Muscle layer of colon (tissue), 2 donors: ENCODE results near the gene TCIRG1.

Experiments
- H3K27ac ChIP-seq: one replicate; pipeline ENCODE4 v1.7.0; 2013; ENCODE audit warnings: low read depth, mild to moderate bottlenecking, low read length, moderate library complexity
- H3K27me3 ChIP-seq, 2 donors: one replicate each; pipeline ENCODE4 v1.7.0; 2013; ENCODE audit warnings: low read length in 2 of 2, mild to moderate bottlenecking in 2 of 2; ENCODE audit not compliant: insufficient read depth in 2 of 2, control insufficient read depth in 1 of 2
- H3K36me3 ChIP-seq: one replicate; pipeline ENCODE4 v1.7.0; 2013; ENCODE audit warnings: mild to moderate bottlenecking, low read length; ENCODE audit not compliant: insufficient read depth
- H3K4me1 ChIP-seq: one replicate; pipeline ENCODE4 v1.7.0; 2013; ENCODE audit warnings: mild to moderate bottlenecking, low read length; ENCODE audit not compliant: insufficient read depth
- H3K4me3 ChIP-seq, 2 donors: one replicate each; pipeline ENCODE4 v1.7.0; 2013; ENCODE audit warnings: low read length in 2 of 2, low read depth in 1 of 2, mild to moderate bottlenecking in 1 of 2, moderate library complexity in 1 of 2
- H3K9ac ChIP-seq: one replicate; pipeline ENCODE4 v1.7.0; 2013; ENCODE audit warnings: low read length
- H3K9me3 ChIP-seq: one replicate; pipeline ENCODE4 v1.7.0; 2013; ENCODE audit warnings: mild to moderate bottlenecking, low read length
- donor health status: abdominal sarcoma.
- donor health status: Adenocarcinoma of cecum.

TCIRG1 gene

DNA sequence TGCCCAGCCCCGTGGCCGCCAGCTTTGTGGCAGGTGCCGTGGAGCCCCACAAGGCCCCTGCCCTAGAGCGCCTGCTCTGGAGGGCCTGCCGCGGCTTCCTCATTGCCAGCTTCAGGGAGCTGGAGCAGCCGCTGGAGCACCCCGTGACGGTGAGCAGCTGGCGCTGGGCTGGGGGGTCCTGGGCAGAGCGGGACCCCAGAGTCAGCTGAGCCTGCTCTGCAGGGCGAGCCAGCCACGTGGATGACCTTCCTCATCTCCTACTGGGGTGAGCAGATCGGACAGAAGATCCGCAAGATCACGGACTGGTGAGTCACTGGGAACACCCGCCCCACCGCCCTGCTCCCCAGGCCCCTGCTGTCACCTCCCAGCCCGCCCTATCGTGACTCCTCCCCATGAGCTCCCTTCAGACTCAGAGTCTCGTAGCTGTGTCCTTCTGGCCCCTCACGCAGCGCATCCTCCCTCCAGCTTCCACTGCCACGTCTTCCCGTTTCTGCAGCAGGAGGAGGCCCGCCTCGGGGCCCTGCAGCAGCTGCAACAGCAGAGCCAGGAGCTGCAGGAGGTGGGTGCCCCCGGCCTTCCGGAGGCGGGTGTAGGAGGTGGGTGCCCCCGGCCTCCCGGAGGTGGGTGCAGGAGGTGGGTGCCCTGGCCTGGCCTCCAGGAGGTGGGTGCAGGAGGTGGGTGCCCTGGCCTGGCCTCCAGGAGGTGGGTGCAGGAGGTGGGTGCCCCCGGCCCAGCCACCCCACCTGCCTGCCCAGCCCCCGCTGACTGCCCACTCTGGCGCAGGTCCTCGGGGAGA is 4.7 kb downstream of the TCIRG1 start:
- Histone ChIP-seq H3K27ac (no peak overlapping the region), H3K36me3 (peaks cover 20% of the 10 kb centered on the region), H3K4me3 (no peak overlapping the region), H3K27me3 (no peaks in the 10 kb centered on the region), H3K9me3 (no peaks in the 10 kb centered on the region), H3K9ac (no peak overlapping the region), H3K4me1 (peaks cover 26% of the 10 kb centered on the region)

DNA sequence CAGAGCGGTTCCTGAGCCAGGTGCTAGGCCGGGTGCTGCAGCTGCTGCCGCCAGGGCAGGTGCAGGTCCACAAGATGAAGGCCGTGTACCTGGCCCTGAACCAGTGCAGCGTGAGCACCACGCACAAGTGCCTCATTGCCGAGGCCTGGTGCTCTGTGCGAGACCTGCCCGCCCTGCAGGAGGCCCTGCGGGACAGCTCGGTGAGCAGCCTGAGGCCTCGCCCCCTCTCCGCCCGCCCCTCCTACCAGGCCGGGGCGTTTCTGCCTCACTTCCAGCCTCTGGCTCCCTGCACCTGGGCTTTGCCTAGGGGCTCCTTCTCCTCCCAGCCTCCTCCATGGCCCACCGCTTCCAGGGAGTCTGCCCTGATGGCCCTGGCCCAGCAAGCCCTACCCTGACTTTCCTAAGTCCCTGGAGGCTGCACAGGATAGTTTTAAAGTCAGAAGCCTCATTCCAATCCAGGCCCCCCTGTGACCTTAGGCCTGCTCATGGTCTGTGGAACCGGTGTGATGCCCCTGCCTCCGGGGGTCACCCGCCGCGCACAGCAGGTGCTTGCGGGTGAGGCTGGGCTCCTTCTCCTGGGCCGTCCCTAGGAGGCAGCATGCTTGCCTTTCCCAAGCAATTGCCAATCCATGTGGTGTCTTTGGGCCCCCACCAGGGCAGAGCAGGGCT is 5.5 kb downstream of the TCIRG1 start:
- Histone ChIP-seq H3K27ac (no peak overlapping the region), H3K4me1 (peaks cover 22% of the 10 kb centered on the region), H3K9me3 (no peaks in the 10 kb centered on the region), H3K36me3 (peaks cover 27% of the 10 kb centered on the region), H3K27me3 (no peaks in the 10 kb centered on the region), H3K9ac (no peak overlapping the region), H3K4me3 (no peak overlapping the region)

- no peak overlapping the region for H3K27ac ChIP-seq
- peaks cover 30% of the 10 kb centered on the region for H3K36me3 ChIP-seq
- H3K27me3 ChIP-seq, result no peaks in the 10 kb centered on the region
- H3K9me3 ChIP-seq, result no peaks in the 10 kb centered on the region
- H3K9ac ChIP-seq, result no peak overlapping the region
- H3K4me1 ChIP-seq, result peaks cover 15% of the 10 kb centered on the region
- no peak overlapping the region for H3K4me3 ChIP-seq
Observed at GRCh38 chr11:68044898-68045351, 6.1 kb downstream of the TCIRG1 start.

- peaks cover 55% of the 10 kb centered on the region for H3K36me3 ChIP-seq
- no peaks in the 10 kb centered on the region for H3K27me3 ChIP-seq
- no peak overlapping the region for H3K4me3 ChIP-seq
- H3K9me3 ChIP-seq, result no peaks in the 10 kb centered on the region
- no peaks in the 10 kb centered on the region for H3K4me1 ChIP-seq
- H3K9ac ChIP-seq, result no peak overlapping the region
- no peak overlapping the region for H3K27ac ChIP-seq
Observed at GRCh38 chr11:68047437-68048290, 8.8 kb downstream of the TCIRG1 start.

DNA sequence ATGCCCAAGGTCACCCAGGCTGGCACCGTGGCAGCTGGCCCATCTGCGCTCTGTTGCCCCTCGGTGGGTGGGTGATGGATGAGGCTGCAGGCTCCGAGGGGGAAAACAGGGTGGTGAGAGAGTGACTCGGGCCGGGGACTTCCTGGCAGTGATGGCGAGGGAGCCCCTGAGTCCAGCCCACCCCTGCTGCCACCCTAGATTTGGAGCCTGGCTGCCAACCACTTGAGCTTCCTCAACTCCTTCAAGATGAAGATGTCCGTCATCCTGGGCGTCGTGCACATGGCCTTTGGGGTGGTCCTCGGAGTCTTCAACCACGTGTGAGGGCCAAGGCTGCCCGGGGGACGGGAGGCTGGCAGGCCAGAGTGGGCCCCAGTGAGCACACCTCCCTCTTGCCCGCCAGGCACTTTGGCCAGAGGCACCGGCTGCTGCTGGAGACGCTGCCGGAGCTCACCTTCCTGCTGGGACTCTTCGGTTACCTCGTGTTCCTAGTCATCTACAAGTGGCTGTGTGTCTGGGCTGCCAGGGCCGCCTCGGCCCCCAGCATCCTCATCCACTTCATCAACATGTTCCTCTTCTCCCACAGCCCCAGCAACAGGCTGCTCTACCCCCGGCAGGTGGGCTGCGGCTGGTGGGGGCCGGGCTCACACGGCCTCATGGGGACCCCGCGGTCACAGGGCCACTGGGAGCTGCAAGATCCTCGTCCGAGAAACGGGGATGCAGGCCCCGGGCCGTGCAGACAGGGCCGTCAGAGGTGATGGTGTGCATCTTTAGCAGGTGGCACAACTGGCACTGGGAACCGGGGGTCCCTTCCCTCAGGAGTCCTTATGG is 10.1 kb downstream of the TCIRG1 start:
- Histone ChIP-seq H3K4me1 (no peaks in the 10 kb centered on the region), H3K9ac (no peak overlapping the region), H3K27ac (no peak overlapping the region), H3K36me3 (peaks cover 56% of the 10 kb centered on the region), H3K9me3 (no peaks in the 10 kb centered on the region), H3K4me3 (no peak overlapping the region), H3K27me3 (no peaks in the 10 kb centered on the region)

DNA sequence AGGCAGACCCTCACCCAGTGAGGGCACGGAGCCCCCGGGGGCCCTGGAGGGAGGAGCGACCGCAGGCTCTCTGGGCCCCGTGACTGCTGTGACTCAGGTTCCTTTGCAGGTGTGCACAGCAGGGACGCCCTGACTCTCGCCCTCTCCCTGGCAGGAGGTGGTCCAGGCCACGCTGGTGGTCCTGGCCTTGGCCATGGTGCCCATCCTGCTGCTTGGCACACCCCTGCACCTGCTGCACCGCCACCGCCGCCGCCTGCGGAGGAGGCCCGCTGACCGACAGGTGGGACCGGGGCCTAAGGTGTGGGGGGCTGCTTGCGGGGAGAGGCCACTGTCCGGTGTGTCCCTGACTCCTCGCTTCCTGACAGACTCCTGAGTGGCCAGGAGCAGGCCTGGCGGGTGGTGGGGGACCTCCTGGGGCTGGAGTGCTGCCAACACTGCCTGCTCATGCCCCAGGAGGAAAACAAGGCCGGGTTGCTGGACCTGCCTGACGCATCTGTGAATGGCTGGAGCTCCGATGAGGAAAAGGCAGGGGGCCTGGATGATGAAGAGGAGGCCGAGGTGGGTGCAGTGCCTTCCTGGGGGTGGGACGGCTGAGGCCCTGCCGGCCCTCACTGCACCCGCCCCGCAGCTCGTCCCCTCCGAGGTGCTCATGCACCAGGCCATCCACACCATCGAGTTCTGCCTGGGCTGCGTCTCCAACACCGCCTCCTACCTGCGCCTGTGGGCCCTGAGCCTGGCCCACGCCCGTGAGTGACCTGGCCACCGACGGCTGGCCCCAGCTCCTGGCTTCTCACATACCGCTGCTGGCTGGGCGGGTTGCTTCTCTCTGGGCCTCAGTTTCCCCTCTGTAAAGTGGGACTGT is 10.9 kb downstream of the TCIRG1 start:
- H3K36me3 ChIP-seq, result peaks cover 50% of the 10 kb centered on the region
- no peak overlapping the region for H3K27ac ChIP-seq

DNA sequence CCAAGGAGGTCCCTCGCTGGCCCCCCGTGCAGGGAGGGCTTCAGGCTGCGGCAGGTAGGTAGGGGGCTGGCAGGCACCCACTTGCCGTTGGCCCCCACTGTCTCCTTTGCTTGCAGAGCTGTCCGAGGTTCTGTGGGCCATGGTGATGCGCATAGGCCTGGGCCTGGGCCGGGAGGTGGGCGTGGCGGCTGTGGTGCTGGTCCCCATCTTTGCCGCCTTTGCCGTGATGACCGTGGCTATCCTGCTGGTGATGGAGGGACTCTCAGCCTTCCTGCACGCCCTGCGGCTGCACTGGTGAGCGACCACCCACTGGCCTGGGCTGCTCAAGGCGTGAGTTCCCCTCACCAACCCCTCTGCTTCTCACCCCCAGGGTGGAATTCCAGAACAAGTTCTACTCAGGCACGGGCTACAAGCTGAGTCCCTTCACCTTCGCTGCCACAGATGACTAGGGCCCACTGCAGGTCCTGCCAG is 11.6 kb downstream of the TCIRG1 start:
- Histone ChIP-seq H3K36me3 (peaks cover 45% of the 10 kb centered on the region), H3K27ac (no peak overlapping the region), H3K9me3 (no peaks in the 10 kb centered on the region), H3K9ac (no peak overlapping the region), H3K27me3 (no peaks in the 10 kb centered on the region), H3K4me3 (no peak overlapping the region), H3K4me1 (no peaks in the 10 kb centered on the region)

More for the DNA sequence above, 10.9 kb downstream of the TCIRG1 start:
- Histone ChIP-seq H3K9me3 (no peaks in the 10 kb centered on the region), H3K4me3 (no peak overlapping the region), H3K27me3 (no peaks in the 10 kb centered on the region), H3K9ac (no peak overlapping the region), H3K4me1 (no peaks in the 10 kb centered on the region)

GRCh38 chr11:68051191-68052136 is 12.6 kb downstream of the TCIRG1 start:
- Histone ChIP-seq H3K9me3 (no peaks in the 10 kb centered on the region), H3K27me3 (no peaks in the 10 kb centered on the region), H3K4me3 (no peak overlapping the region), H3K9ac (no peak overlapping the region), H3K4me1 (no peaks in the 10 kb centered on the region), H3K36me3 (peaks cover 38% of the 10 kb centered on the region), H3K27ac (no peak overlapping the region)

DNA sequence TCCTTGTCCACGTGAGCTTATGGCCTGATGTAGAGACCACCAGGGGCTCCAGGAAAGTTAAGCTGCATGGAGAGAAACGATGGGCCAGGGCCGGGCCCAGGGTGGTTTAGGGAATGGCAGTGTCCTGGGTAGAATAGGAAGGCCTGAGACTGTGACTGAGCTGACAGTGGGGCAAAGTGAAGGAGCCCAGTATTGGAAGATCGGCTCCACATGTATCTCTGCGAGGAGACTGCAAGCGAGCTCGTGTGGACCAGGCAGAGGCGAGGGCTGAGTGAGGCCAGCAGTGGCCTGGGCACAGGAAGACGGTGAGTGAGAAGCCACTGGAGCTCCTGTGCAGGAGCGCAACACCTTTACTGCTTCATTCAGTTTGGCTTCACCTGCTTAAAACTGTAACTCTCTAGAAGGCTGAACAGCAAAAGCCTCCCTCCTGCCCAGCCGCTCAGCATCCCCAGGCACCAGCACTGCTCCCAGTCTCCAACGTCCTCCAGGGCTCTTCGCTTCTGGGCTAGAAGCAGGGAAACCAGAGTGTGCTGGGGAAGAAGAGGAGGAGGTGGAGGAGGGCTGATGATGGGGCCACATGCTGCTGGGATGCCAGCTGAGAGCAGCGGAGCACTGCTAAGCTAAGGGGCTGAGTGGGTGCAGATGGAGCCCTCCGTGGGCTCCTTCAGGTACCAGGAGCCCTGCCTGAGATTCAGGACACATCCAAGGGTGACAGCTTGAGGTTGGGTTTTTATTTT is 13.5 kb downstream of the TCIRG1 start:
- H3K36me3 ChIP-seq, result peaks cover 38% of the 10 kb centered on the region
- no peaks in the 10 kb centered on the region for H3K9me3 ChIP-seq

More for the DNA sequence above, 13.5 kb downstream of the TCIRG1 start:
- Histone ChIP-seq H3K4me3 (no peak overlapping the region), H3K9ac (no peak overlapping the region), H3K27me3 (no peaks in the 10 kb centered on the region), H3K4me1 (no peaks in the 10 kb centered on the region), H3K27ac (no peak overlapping the region)
